Muscle layer of colon (tissue), 2 donors: ENCODE measurements around the gene INHA.

Source experiments
- H3K27ac ChIP-seq: one replicate; pipeline ENCODE4 v1.7.0; 2013; ENCODE audit warnings: low read depth, mild to moderate bottlenecking, low read length, moderate library complexity
- H3K27me3 ChIP-seq, 2 donors: one replicate each; pipeline ENCODE4 v1.7.0; 2013; ENCODE audit warnings: low read length in 2 of 2, mild to moderate bottlenecking in 2 of 2; ENCODE audit not compliant: insufficient read depth in 2 of 2, control insufficient read depth in 1 of 2
- H3K36me3 ChIP-seq: one replicate; pipeline ENCODE4 v1.7.0; 2013; ENCODE audit warnings: mild to moderate bottlenecking, low read length; ENCODE audit not compliant: insufficient read depth
- H3K4me1 ChIP-seq: one replicate; pipeline ENCODE4 v1.7.0; 2013; ENCODE audit warnings: mild to moderate bottlenecking, low read length; ENCODE audit not compliant: insufficient read depth
- H3K4me3 ChIP-seq, 2 donors: one replicate each; pipeline ENCODE4 v1.7.0; 2013; ENCODE audit warnings: low read length in 2 of 2, low read depth in 1 of 2, mild to moderate bottlenecking in 1 of 2, moderate library complexity in 1 of 2
- H3K9ac ChIP-seq: one replicate; pipeline ENCODE4 v1.7.0; 2013; ENCODE audit warnings: low read length
- H3K9me3 ChIP-seq: one replicate; pipeline ENCODE4 v1.7.0; 2013; ENCODE audit warnings: mild to moderate bottlenecking, low read length
- donor health status: abdominal sarcoma.
- donor health status: Adenocarcinoma of cecum.

The INHA gene

GRCh38 chr2:219571311-219572236 is 536 bp upstream of the INHA start, which contains the start of gene OBSL1:
Gene OBSL1, minus strand, starts transcription at chr2:219571539. Its CDS starts 307 bp downstream, at chr2:219571232.
- no peak within 1 kb of the TSS for H3K9ac ChIP-seq
- peak within 1 kb of the TSS; percentile 45 to 46 for H3K4me3 ChIP-seq
- H3K27me3 ChIP-seq: peaks cover 0 to 1% of the 10 kb centered on the region in 2 donors
- peaks cover 15% of the 10 kb centered on the region for H3K4me1 ChIP-seq
- H3K9me3 ChIP-seq: no peaks in the 10 kb centered on the region
- peaks cover 9% of the 10 kb centered on the region for H3K36me3 ChIP-seq
- peak within 1 kb of the TSS; percentile 54 for H3K27ac ChIP-seq

- H3K9me3 ChIP-seq: no peaks in the 10 kb centered on the region
- no peak overlapping the region for H3K4me3 ChIP-seq
Measured at GRCh38 chr2:219573166-219573565, 1.1 kb downstream of the INHA start.

GRCh38 chr2:219574484-219575311 is 2.6 kb downstream of the INHA start:
- no peak overlapping the region for H3K4me3 ChIP-seq
- no peak overlapping the region for H3K27ac ChIP-seq
- H3K9me3 ChIP-seq: no peaks in the 10 kb centered on the region

More at GRCh38 chr2:219573166-219573565, 1.1 kb downstream of the INHA start:
- Histone ChIP-seq H3K4me1 (peaks cover 15% of the 10 kb centered on the region), H3K27me3 (peaks cover 0 to 13% of the 10 kb centered on the region in 2 donors), H3K9ac (no peak overlapping the region), H3K27ac (no peak overlapping the region), H3K36me3 (peaks cover 9% of the 10 kb centered on the region)

GRCh38 chr2:219575566-219576504 is 3.7 kb downstream of the INHA start:
- Histone ChIP-seq H3K27ac (no peak overlapping the region), H3K9ac (no peak overlapping the region), H3K27me3 (peaks cover 0 to 13% of the 10 kb centered on the region in 2 donors), H3K36me3 (no peaks in the 10 kb centered on the region), H3K4me3 (no peak overlapping the region), H3K4me1 (peaks cover 7% of the 10 kb centered on the region), H3K9me3 (no peaks in the 10 kb centered on the region)

More at GRCh38 chr2:219574484-219575311, 2.6 kb downstream of the INHA start:
- H3K27me3 ChIP-seq: peaks cover 0 to 13% of the 10 kb centered on the region in 2 donors
- no peak overlapping the region for H3K9ac ChIP-seq
- peaks cover 1% of the 10 kb centered on the region for H3K36me3 ChIP-seq
- H3K4me1 ChIP-seq: peaks cover 11% of the 10 kb centered on the region

GRCh38 chr2:219576505-219577388 is 4.6 kb downstream of the INHA start:
- Histone ChIP-seq H3K4me3 (no peak overlapping the region), H3K27ac (no peak overlapping the region)

GRCh38 chr2:219578811-219579613 is 6.9 kb downstream of the INHA start:
- Histone ChIP-seq H3K4me3 (no peak overlapping the region), H3K9ac (no peak overlapping the region), H3K27ac (no peak overlapping the region), H3K9me3 (no peaks in the 10 kb centered on the region), H3K27me3 (peaks cover 0 to 13% of the 10 kb centered on the region in 2 donors), H3K36me3 (no peaks in the 10 kb centered on the region), H3K4me1 (no peaks in the 10 kb centered on the region)

More at GRCh38 chr2:219576505-219577388, 4.6 kb downstream of the INHA start:
- Histone ChIP-seq H3K9me3 (no peaks in the 10 kb centered on the region), H3K27me3 (peaks cover 0 to 13% of the 10 kb centered on the region in 2 donors), H3K36me3 (no peaks in the 10 kb centered on the region), H3K4me1 (peaks cover 4% of the 10 kb centered on the region), H3K9ac (no peak overlapping the region)

- Histone ChIP-seq H3K9ac (no peak overlapping the region), H3K4me1 (no peaks in the 10 kb centered on the region), H3K27ac (no peak overlapping the region), H3K36me3 (no peaks in the 10 kb centered on the region), H3K4me3 (no peak overlapping the region), H3K9me3 (no peaks in the 10 kb centered on the region), H3K27me3 (peaks cover 0 to 13% of the 10 kb centered on the region in 2 donors)
Measured at GRCh38 chr2:219581346-219581745, 9.2 kb downstream of the INHA start.

GRCh38 chr2:219591091-219591490 is 19.0 kb downstream of the INHA start:
- H3K27ac ChIP-seq: no peak overlapping the region
- H3K9ac ChIP-seq: no peak overlapping the region
- H3K36me3 ChIP-seq: no peaks in the 10 kb centered on the region
- H3K27me3 ChIP-seq: no peaks in the 10 kb centered on the region
- H3K9me3 ChIP-seq: no peaks in the 10 kb centered on the region
- no peak overlapping the region for H3K4me3 ChIP-seq
- no peaks in the 10 kb centered on the region for H3K4me1 ChIP-seq

- H3K4me1 ChIP-seq: peaks cover 5% of the 10 kb centered on the region
- no peaks in the 10 kb centered on the region for H3K36me3 ChIP-seq
- no peak overlapping the region for H3K9ac ChIP-seq
- no peaks in the 10 kb centered on the region for H3K9me3 ChIP-seq
- no peaks in the 10 kb centered on the region for H3K27me3 ChIP-seq
- no peak overlapping the region for H3K27ac ChIP-seq
- no peak overlapping the region for H3K4me3 ChIP-seq
Measured at GRCh38 chr2:219592736-219593135, 20.6 kb downstream of the INHA start.
